Heart left ventricle (tissue), 16 donors: ENCODE measurements around the gene ADGRG1. TPM values are rescaled to one million over a fixed set of nuclear protein-coding genes. Genes with fewer than 3 reads are reported as not detected.
"Not testable (repeated sequence)": the region's sequence is repeated elsewhere in the genome, so short reads cannot be mapped to it uniquely, and the experiment has no call there.

Source experiments
- ATAC-seq, 4 donors: fragments of 200-7000 bp; cut with Tn5 transposase; one replicate each; pipeline ENCODE4 v1.9.1; 2020 to 2022; ENCODE audit warnings: moderate library complexity in 4 of 4, mild to moderate bottlenecking in 3 of 4, moderate number of reproducible peaks in 1 of 4
- DNase-seq, 5 donors: peaks; one replicate each; pipeline ENCODE4 v3.0.0-alpha.2; 2020
- H3K27ac ChIP-seq, 12 donors: fragments of 200-600 bp; sonication (generic) in 4 of 12; one replicate each; pipeline versions ENCODE4 v1.5.0 to v1.8.0; 2016 to 2022; ENCODE audit warnings: mild to moderate bottlenecking in 2 of 12
- H3K27me3 ChIP-seq, 9 donors: fragments of 200-600 bp; sonication (generic) in 2 of 9; one replicate each; pipeline versions ENCODE4 v1.5.1 to v1.8.0; 2016 to 2022; ENCODE audit warnings: mild to moderate bottlenecking in 3 of 9
- H3K36me3 ChIP-seq, 9 donors: fragments of 200-600 bp; sonication (generic) in 2 of 9; one replicate each; pipeline versions ENCODE4 v1.5.0 to v1.8.0; 2018 to 2022; ENCODE audit warnings: mild to moderate bottlenecking in 2 of 9
- H3K4me1 ChIP-seq, 12 donors: fragments of 200-600 bp; sonication (generic) in 4 of 12; one replicate each; pipeline versions ENCODE4 v1.5.0 to v1.8.0; 2016 to 2022; ENCODE audit warnings: mild to moderate bottlenecking in 3 of 12
- H3K4me3 ChIP-seq, 12 donors: fragments of 200-600 bp; sonication (generic) in 4 of 12; one replicate each; pipeline versions ENCODE4 v1.5.0 to v1.8.0; 2017 to 2022; ENCODE audit warnings: mild to moderate bottlenecking in 9 of 12, moderate library complexity in 4 of 12
- H3K9me3 ChIP-seq, 12 donors: fragments of 200-600 bp; sonication (generic) in 4 of 12; one replicate each; pipeline versions ENCODE4 v1.5.0 to v1.8.0; 2016 to 2022; ENCODE audit warnings: mild to moderate bottlenecking in 1 of 12
- POLR2A ChIP-seq, 2 donors: fragments of 450-650 bp; IDR thresholded peaks; one replicate each; pipeline ENCODE4 v1.6.1; 2017; ENCODE audit warnings: antibody characterized with exemption in 2 of 2, mild to moderate bottlenecking in 2 of 2, moderate library complexity in 2 of 2
- WGBS, 4 donors: extraction: QIAGEN DNeasy Blood & Tissue Kit in 2 of 4; methylation state at CpG; one replicate each; pipeline versions ENCODE4 v1.1.5 to v1.1.7; 2013 to 2018; 5-methylcytosine and 5-hydroxymethylcytosine counted together
- intact Hi-C, 10 donors: fragments of 100-400 bp; cut with DNase I; formaldehyde crosslinking; loops; one replicate each; pipeline versions ENCODE4 v1.11.1 to v1.14.2; 2022
- polyA plus RNA-seq, 2 donors: library from polyadenylated mRNA; stranded (reverse); fragments of 200-250 nt; gene quantifications; one replicate each; pipeline ENCODE4 v1.2.3, GENCODE V29; 2013
- total RNA-seq, 9 donors: library from RNA; depleted of rRNA in 2 of 9; stranded (reverse); fragments of >200 nt in 2 of 9; fragmentation: NEBNext Ultra II Directional in 3 of 9; extraction: Animal tissue kit (Norgen Biotek cat#: 25700) in 3 of 9; gene quantifications; one replicate each; pipeline versions ENCODE4 v1.1.0 to v1.2.4, GENCODE V29; 2016 to 2023
- TF ChIP-seq, protein P1 (sequence below), 12 donors: fragments of 200-600 bp; sonication (generic) in 4 of 12; IDR thresholded peaks; one replicate each; pipeline versions ENCODE4 v1.5.0 to v1.8.0; 2018 to 2022; ENCODE audit warnings: antibody characterized with exemption in 12 of 12, mild to moderate bottlenecking in 5 of 12
- donor health status: ischemic (EF 13 %, LVEDD 7.1; RV severe dilation, severe dysfunction).
- donor health status: healthy with polysubstance abuse.
- donor health status: DM: no; HTN: yes; CAD: no.
- donor health status: DM: no; HTN: no; CAD: no.
- donor health status: ischemic (EF 25% LVEDD 6.9; RV normal size, moderate dysfunction).
- donor health status: ischemic (EF 25% LVEDD 5.7; RV mildly dilated, moderate dysfunction).
- donor health status: healthy.
- donor health status: DM: yes; HTN: yes; CAD: no.
- donor health status: ischemic (EF 35%, LVEDD 5.7; RV mildly dilated, moderate dysfunction).
- donor health status: nonischemic (EF 11% LVEDD 7.7; RV severe dilation, severe dysfunction).
- donor health status: DM: yes; HTN: yes; CAD: no.
- donor health status: PGD.
- donor health status: ischemic (EF 29% LVEDD 5.4; RV normal size, mild dysfunction).
- donor health status: nonischemic (EF 23%, LVEDD 6.1; RV moderate dilation, normal function).

The ADGRG1 gene
- total and polyA plus RNA-seq, 11 donors = 14.1 to 65.2 (median 17.5) TPM

DNA sequence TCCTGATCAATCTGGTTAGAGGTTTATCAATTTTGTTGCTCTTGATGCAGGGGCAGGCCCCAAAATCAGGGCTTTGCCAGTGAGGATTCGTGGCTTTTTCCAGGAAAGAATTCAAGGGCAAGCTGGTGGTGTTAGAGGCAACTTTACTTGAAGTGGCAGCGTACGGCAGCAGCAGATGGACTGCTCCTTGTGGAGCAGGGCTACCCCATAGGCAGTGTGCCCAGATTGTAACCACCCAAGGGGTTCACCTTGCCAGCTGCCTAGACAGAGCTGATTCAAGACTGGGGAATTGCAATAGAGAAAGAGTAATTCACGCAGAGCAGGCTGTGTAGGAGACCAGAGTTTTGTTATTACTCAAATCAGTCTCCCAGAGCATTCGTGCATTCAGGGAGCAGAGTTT is 82.9 kb downstream of the ADGRG1 start:
- 80 to 89% (median 86%) methylated on average over 5 of the region's 5 CpGs for WGBS, 4 donors
- no peaks in the 10 kb centered on the region for H3K36me3 ChIP-seq
- no peak for DNase-seq
- TF ChIP-seq, protein P1, sequence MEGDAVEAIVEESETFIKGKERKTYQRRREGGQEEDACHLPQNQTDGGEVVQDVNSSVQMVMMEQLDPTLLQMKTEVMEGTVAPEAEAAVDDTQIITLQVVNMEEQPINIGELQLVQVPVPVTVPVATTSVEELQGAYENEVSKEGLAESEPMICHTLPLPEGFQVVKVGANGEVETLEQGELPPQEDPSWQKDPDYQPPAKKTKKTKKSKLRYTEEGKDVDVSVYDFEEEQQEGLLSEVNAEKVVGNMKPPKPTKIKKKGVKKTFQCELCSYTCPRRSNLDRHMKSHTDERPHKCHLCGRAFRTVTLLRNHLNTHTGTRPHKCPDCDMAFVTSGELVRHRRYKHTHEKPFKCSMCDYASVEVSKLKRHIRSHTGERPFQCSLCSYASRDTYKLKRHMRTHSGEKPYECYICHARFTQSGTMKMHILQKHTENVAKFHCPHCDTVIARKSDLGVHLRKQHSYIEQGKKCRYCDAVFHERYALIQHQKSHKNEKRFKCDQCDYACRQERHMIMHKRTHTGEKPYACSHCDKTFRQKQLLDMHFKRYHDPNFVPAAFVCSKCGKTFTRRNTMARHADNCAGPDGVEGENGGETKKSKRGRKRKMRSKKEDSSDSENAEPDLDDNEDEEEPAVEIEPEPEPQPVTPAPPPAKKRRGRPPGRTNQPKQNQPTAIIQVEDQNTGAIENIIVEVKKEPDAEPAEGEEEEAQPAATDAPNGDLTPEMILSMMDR (IDR thresholded peaks at IDR 0.05) = no peak
- no peak for TF ChIP-seq POLR2A (IDR thresholded peaks at IDR 0.05)
- H3K27ac ChIP-seq = no peak overlapping the region
- intact Hi-C loops = loop anchor here in 1 of 10 donors (10.0 kb wide), 1 partner anchor 57 kb away; no protein-coding TSS in a partner anchor
- no peaks in the 10 kb centered on the region for H3K9me3 ChIP-seq
- H3K4me3 ChIP-seq = no peak overlapping the region
- no peak for ATAC-seq
- H3K4me1 ChIP-seq = no peaks in the 10 kb centered on the region
- H3K27me3 ChIP-seq = peaks cover 0 to 2% (median 0%) of the 10 kb centered on the region in 9 donors

DNA sequence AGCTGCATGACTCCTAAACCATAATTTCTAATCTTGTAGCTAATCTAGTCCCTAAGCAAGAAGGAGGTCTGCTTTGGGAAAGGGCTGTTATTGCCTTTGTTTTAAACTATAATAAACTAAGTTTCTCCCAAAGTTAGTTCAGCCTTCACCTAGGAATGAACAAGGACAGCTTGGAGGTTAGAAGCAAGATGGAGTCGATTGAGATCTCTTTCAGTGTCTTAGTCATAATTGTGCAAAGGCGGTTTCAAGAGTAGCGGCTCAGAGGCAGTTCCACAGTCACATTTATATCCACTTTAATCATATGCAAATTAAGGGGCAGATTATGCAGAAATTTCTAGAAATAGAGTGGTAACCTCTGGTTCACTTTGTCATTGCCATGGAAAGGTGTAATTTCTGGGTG is 83.6 kb downstream of the ADGRG1 start:
- Histone ChIP-seq H3K36me3 (no peaks in the 10 kb centered on the region), H3K27me3 (peaks cover 0 to 5% (median 0%) of the 10 kb centered on the region in 9 donors), H3K4me3 (no peak overlapping the region), H3K4me1 (no peaks in the 10 kb centered on the region), H3K27ac (no peak overlapping the region), H3K9me3 (no peaks in the 10 kb centered on the region)
- DNase-seq = no peak
- TF ChIP-seq POLR2A (IDR thresholded peaks at IDR 0.05) = no peak
- TF ChIP-seq, protein P1 (IDR thresholded peaks at IDR 0.05) = no peak
- WGBS, 4 donors = 88 to 96% (median 91%) methylated on average over 3 of the region's 3 CpGs
- intact Hi-C loops = loop anchor here in 1 of 10 donors (10.0 kb wide), 1 partner anchor 57 kb away; no protein-coding TSS in a partner anchor
- no peak for ATAC-seq

DNA sequence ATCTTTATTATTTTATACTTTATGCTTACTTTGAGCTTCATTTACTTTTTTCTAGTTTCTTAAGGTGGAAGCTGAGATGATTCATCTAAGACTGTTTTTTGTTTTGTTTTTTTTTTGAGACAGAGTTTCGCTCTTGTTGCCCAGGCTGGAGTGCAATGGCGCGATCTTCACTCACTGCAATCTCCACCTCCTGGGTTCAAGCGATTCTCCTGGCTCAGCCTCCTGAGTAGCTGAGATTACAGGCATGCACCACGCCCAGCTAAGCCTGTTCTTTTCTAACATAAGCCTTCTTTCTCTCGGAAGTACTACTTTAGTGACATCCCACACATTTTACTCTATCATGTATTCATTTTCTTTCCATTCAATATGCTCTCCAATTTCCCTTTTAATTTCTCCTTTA is 84.1 kb downstream of the ADGRG1 start:
- intact Hi-C loops = loop anchor here in 1 of 10 donors (10.0 kb wide), 1 partner anchor 58 kb away; no protein-coding TSS in a partner anchor
- whole genome bisulfite sequencing, 4 donors = 68 to 77% (median 70%) methylated on average over 6 of the region's 6 CpGs
- ATAC-seq = not testable (repeated sequence)

DNA sequence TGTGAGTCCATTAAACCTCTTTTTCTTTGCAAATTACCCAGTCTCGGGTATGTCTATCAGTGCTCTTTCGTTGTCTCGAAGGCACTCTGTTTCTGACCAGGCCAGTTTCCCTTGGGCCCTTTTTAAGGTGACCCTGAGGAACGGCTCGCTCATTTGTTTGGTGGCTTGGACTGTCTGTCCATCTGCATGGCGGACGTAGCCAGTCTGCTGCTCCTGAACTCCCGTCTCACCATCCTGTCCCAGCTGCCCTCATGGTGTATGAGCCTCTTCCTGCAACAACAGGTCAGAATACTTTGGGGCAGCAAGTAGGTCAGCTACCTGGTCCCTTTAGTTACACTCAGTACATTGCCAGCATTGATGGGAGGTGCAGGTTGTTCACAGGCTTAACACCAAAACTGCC is 85.2 kb downstream of the ADGRG1 start:
- Histone ChIP-seq H3K27me3 (peaks cover 0 to 5% (median 0%) of the 10 kb centered on the region in 9 donors), H3K4me3 (no peak overlapping the region), H3K4me1 (no peaks in the 10 kb centered on the region), H3K27ac (no peak overlapping the region), H3K36me3 (no peaks in the 10 kb centered on the region), H3K9me3 (no peaks in the 10 kb centered on the region)
- intact Hi-C loops = loop anchor here in 1 of 10 donors (10.0 kb wide), 1 partner anchor 59 kb away; no protein-coding TSS in a partner anchor
- TF ChIP-seq, protein P1 (IDR thresholded peaks at IDR 0.05) = no peak
- TF ChIP-seq POLR2A (IDR thresholded peaks at IDR 0.05) = no peak
- 79 to 94% (median 87%) methylated on average over 8 of the region's 8 CpGs for WGBS, 4 donors
- no peak for ATAC-seq
- no peak for DNase-seq

More for the DNA sequence above, 84.1 kb downstream of the ADGRG1 start:
- not testable (repeated sequence) for H3K4me1 ChIP-seq, DNase-seq, H3K4me3 ChIP-seq, H3K27me3 ChIP-seq, H3K36me3 ChIP-seq, H3K27ac ChIP-seq, H3K9me3 ChIP-seq

DNA sequence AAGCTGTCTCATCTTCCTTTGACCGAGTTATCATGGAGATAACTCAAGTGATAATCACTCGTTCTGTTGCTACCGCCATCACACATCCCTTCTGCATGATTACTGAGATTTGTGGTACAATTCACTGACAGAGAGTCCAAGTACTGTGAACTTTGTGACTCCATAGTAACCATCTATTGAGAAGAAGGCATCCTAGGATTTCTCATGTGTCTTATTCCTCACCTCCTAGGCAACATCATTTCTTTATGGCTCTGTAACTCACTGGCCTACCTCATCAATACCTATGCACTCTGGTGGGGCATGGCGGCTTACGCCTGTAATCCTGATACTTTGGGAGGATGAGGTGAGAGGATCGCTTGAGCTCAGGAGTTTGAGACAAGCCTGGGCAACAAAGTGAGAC is 85.6 kb downstream of the ADGRG1 start:
- WGBS, 4 donors = 75 to 84% (median 79%) methylated on average over 6 of the region's 6 CpGs
- no peak for ATAC-seq

More for the DNA sequence above, 85.6 kb downstream of the ADGRG1 start:
- Histone ChIP-seq H3K9me3 (no peaks in the 10 kb centered on the region), H3K4me3 (no peak overlapping the region), H3K27me3 (peaks cover 0 to 5% (median 0%) of the 10 kb centered on the region in 9 donors), H3K36me3 (no peaks in the 10 kb centered on the region), H3K4me1 (no peaks in the 10 kb centered on the region), H3K27ac (no peak overlapping the region)
- TF ChIP-seq, protein P1 (IDR thresholded peaks at IDR 0.05) = no peak
- no peak for TF ChIP-seq POLR2A (IDR thresholded peaks at IDR 0.05)
- no peak for DNase-seq
- intact Hi-C loops = loop anchor here in 1 of 10 donors (10.0 kb wide), 1 partner anchor 59 kb away; no protein-coding TSS in a partner anchor
